Measurements from ENCODE around the gene MAGI3.

DNA sequence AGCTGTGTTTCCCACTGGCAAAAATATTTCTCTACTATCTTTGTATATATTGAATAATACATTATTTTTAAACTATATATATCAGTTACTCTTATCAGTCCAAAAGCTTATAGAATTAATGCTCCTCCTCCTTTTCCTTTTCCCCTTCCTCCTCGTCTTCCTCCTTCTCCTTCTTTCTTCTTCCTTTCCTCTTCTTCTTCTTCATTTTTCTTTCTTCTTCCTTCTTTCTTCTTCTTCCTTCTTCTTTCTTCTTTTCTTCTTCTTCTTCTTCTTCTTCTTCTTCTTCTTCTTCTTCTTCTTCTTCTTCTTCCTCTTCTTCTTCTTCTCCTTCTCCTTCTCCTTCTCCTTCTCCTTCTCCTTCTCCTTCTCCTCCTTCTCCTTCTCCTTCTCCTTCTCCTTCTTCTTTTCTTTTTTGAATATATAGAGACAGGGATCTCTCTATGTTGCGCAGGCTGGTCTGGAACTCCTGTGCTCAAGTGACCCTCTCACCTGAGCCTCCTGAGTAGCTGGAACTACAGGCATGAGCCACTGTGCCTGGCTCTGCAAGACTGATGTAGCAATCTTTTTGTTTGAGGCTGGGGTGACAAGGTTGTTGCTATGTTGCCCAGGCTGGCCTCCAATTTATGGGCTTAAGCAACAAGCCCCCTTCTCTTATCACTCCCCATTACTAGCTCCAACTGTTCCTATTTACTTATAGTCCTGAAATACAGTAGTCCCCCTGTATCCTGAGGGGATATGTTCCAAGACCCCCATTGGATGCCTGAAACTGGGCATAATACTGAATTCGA is 47.4 kb downstream of the MAGI3 start:
- TF ChIP-seq, protein P1, sequence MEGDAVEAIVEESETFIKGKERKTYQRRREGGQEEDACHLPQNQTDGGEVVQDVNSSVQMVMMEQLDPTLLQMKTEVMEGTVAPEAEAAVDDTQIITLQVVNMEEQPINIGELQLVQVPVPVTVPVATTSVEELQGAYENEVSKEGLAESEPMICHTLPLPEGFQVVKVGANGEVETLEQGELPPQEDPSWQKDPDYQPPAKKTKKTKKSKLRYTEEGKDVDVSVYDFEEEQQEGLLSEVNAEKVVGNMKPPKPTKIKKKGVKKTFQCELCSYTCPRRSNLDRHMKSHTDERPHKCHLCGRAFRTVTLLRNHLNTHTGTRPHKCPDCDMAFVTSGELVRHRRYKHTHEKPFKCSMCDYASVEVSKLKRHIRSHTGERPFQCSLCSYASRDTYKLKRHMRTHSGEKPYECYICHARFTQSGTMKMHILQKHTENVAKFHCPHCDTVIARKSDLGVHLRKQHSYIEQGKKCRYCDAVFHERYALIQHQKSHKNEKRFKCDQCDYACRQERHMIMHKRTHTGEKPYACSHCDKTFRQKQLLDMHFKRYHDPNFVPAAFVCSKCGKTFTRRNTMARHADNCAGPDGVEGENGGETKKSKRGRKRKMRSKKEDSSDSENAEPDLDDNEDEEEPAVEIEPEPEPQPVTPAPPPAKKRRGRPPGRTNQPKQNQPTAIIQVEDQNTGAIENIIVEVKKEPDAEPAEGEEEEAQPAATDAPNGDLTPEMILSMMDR (IDR thresholded peaks at IDR 0.05; ENCODE audit: low read depth, low read length), result no peak
- no peak for TF ChIP-seq EZH2phosphoT487 (IDR thresholded peaks at IDR 0.05; ENCODE audit: low read depth)

Measured in OCI-LY3 (cell line).